Occipital lobe (tissue), 2 donors: ENCODE data around the gene TMIGD3. TPM values are rescaled to one million over a fixed set of nuclear protein-coding genes. Genes with fewer than 3 reads are reported as not detected.
A peak's percentile ranks its signal among the peaks of the same experiment; 100 is the strongest.

Source experiments
- DNase-seq: peaks from one replicate; lab custom pipeline; 2025; lab: John Stamatoyannopoulos, UW
- total RNA-seq: library from RNA; depleted of rRNA; stranded (reverse); fragments of >200 nt; gene quantifications from one replicate; pipeline ENCODE4 v1.2.3, GENCODE V29; 2014

Gene TMIGD3
- total RNA-seq, 1 donor from 2014 or later: 2.0 TPM

DNA sequence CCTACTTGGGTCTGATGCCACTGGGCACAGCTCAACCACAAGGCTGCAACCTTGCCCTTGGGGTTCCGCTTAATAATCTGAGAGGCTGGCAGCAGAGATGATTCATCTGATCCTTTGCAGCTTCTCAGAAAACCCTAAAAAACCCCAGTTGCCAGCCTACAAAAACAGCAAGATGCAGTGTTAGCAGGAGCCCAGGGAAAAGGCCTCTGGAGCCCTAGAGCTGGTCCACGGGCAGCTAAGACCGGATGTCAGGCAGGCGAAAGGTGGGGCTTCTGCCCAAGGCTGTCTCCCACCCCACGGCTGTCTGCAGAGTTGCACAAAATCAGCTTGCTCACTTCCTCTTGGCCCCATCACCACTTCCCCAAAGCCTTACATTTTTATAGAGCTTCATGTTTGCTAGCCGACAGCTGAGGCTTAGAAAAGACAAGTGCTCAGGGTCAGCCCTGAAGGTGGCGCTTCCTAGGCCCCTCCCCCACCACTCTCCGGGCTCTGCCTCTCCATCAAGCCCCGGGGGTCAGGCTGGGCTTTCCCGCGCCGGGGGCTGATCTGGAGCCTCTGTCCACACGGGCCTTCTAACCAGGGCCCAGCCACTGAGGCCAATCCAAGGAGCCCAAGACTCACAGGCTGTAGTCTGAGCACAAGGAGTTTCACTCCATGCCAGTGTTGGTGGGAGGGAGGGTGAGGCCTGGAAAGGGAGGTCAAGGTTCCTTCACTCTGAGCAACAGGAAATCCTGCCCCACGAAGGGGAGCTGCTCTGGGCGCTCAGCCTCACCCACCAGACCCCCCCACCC is 4.2 kb upstream of the TMIGD3 start:
- DNase-seq: peak; percentile 22

DNA sequence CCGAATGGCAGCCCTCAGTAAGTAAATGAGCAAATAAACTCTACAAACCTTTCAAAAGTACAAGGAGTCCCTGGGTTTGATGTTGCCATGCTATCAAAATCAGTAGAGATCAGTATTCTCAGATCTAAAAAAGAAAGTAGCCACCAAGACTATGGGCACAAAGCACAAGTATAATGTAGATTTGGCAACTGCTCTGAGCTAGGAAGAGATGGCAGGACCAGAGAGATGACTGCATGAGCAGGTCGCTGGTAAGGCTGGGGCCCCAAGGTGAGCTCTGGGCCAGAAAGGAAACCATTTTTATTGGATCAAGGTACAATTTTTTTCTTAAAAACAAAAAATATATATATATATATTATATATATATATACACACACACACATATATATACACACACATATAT is 3.1 kb upstream of the TMIGD3 start:
- no peak for DNase-seq

DNA sequence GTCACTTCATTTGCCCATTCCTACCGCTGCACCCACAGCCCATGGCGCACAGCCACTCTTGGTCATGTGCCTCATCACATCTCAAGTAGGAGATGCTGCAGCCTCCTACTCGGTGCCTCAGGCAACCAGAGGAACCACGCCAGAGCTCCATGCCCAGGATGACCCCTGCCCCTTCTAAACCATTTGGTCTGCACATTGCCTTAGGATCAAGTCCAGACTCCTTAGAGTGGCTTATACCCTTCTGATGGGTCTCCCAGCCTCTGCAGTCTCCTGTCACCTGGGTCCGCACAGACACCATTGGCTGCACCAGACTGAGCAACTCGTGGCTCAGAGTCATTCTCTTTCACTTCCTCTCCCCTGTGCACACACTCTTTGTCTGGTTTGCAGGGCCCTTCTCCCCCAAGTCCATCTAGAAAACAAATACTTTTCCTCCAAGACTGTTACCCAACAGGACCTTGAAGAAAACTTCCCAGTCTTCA is 2.2 kb upstream of the TMIGD3 start:
- DNase-seq: no peak

DNA sequence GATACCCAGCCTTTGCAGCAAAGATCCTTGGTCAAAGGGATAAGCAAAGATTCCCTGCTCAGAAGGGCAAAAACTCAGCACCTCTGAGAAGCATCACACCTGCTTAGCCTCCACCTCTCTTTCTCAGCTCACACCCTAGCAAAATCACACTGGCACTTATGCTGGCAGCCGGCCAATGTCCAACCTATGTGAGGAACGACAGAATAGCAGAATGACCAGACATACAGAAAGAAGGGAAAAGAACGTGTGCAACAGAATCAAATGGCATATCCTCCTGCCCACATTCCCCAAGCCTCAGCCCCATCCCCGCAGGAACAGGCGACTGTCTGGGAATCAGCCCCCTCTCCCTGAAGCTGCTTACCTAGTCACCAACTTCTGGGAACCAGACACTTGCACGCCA is 664 bp upstream of the TMIGD3 start:
- DNase-seq: no peak

DNA sequence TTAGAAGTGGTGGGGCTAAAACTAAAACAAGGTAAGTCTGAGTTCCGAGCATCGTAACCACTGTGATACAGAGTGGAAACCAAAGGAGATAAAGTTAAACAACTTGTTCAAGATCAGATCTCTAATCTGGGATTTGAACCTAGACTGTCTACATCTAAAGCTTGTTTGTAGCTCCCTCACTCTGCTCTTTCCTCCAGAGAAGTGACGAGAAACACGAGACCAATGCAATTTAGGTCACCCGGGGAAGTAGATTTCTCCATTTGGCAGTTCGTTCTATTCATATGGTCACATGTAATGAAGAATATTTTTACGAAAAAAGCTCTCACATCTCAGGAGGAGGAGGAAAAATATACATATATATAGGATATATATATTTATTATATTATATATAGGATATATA is 1.8 kb downstream of the TMIGD3 start:
- no peak for DNase-seq

DNA sequence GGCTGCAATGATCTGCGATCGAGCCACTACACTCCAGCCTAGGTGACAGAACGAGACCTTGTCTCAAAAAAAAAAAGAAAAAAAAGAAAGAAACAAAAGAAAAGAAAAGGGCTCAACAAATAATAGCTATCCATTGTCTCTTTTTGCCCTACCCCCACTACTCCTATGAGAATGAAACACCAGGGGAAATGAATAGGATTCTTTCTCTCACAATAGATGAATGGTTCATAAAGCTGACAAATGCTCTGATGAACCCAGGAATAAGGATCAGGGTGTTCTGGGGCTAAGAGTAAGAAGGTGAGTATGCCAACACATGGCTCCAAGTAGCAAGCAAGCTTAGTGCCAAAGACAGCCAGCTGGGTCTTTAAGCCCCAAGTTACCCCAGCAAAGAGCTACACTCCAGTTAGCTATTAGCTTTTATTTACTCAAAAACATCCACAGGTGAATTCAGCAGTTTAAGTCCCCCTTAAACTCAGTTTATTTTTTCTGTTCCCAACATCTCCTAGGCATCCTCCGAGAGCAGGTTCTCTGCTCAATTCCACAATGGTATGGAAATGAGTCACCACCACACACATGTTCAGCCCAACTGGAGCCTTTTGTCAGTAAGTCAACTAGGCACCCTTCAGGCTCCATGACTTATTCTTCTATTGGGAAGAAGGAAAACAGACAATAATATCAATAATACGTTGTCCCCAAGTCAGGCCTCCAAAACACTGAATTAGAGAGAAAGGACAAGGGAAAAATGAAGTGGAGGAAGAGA is 4.2 kb downstream of the TMIGD3 start:
- no peak for DNase-seq

DNA sequence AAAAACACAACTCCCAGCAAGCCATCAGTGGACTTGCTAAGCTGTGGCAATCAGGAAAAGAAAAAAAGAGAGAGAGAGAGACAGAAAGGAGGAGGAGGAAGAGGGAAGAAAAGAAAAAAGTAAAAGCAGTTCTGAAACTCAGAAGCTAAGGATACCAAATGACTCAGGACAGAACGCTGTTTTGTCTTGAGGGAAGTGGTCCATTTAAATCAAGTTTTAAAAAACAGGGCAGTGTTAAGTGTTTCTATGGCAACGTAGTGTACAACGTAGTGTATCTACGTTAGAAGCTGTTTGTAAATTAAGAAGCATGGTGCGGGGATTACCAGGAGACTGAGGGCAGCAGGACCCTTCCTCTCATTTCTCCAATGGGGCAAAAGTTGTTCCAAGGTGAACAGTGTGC is 5.8 kb downstream of the TMIGD3 start:
- DNase-seq: no peak

DNA sequence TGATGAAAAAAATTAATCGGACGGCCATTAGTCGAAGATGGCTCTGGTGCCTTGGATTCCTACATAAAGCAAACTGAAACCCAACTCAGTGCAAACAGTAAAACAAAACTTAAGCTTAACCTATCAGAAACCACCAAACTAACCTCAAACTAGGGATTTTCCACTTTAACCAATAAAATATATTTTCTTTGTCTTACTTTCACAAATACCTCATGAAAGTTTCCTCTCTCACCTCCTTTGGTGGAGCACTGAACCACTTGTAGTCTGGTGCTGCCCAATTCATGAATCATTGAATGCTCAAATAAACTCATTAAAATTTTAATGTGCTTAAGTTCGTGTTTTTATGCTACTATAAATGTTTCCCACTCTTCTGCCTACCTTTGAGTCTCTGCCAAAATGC is 7.0 kb downstream of the TMIGD3 start:
- DNase-seq: no peak

DNA sequence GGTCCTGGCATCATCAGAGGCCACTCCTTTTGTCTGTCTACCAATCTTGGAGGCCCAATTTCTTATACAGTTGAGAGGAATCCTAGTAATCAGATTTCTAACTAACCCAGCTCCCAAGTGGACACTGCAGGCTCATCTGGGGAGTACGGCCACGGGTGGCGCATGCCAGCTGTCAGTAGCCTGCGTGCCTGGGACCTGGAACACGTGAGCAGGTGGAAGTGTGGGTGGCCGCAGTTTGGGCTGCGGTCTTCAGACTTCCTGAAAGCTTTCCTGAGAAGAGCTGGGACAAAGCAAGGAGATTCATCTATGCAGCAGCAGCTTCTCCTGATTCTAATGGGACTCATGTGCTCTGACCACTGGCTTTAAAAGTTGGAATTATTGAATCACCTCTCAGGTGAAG is 12.4 kb downstream of the TMIGD3 start:
- DNase-seq: no peak

DNA sequence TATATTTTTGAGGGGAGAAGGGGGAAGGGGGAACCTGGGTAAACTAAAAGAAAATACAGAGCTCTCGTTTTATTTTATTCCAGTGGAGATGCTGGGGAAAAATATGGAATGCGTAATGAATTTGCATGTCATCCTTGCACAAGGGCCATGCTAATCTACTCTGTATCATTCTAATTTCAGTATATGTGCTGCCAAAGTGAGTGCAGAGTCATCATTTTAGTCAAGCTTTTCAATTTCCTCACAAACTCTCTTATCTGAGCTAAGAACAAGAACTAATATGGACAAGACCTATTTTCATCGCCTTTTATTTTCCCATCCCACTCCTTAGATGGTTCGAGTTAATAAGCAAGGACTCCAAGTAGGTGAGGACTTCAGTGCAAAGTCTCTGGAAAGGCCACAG is 13.2 kb downstream of the TMIGD3 start:
- DNase-seq: no peak

DNA sequence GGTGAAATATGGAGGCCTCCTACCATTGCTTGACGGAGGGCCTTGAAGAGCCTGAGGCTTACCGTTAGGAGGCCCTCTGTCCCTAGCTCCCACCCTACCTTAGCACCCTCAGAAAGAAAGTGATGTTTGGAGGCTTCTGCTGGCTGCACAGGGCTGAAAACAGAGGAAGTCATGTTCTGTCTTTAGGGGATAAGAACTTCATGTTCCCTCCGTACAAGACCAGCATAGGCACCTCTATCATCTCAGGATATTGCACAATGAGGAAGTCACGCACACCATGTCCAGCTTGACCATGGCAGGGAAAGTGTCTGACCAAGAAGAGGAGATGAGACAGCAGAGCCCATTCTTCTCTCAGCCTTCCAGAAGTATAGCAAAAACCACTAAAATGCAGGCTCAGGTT is 13.8 kb downstream of the TMIGD3 start:
- DNase-seq: no peak

DNA sequence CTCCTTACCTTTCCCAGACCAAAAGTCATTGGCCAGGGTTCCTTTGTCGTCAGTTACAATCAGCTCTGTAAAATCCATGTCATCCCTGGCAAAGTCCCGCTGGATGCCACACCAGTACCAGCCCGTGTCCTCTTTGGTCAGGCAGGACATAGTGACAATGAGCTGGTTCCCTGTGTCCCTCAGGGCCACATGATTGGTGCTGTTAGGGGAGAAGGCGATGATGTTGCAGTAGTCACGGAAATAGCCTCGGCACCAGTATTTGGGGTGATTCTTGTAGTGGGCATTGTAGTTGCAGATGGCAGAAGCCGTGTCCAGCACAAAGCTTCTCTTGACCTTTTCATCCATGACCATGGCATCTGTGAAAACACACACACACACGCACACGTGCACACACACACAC is 14.8 kb downstream of the TMIGD3 start:
- DNase-seq: peak; percentile 34

DNA sequence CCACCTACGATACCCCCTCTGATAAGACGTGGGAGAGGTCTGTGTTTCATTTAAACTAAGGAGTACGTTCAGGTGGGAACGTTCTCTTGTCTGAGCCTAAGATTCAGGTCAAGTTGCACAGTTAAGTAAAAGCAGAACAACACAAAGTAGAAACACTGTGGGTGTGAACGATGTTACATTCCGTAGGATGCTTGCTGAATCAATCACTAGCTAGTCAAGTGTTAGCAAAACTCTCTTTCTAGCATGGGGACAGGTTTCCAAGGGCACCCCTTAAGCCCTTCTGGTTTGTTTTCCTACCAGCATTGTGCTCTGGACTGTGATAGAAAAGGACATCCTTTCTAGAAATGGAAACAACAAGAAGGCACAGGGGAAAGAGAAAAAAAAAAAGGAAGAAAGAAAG is 16.3 kb downstream of the TMIGD3 start:
- no peak for DNase-seq

DNA sequence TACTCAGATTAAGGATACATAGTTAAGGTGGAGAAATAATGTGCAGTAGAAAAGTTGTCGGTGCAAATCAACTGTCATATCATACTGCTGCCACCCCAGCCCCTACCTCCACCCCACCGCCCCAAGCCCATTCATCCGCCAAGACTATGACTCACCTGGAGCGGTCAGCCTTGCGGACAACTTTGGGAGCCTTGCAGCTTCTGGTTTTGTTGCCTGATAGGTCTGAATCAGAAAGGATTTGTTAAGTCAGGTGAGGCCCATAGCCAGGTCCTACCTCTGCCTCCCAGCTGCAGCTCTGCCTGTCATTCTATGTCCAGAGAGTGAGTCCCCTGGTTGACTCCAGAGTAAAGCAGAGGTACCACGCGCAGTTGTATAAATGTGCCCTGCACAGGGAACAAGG is 17.0 kb downstream of the TMIGD3 start:
- no peak for DNase-seq

DNA sequence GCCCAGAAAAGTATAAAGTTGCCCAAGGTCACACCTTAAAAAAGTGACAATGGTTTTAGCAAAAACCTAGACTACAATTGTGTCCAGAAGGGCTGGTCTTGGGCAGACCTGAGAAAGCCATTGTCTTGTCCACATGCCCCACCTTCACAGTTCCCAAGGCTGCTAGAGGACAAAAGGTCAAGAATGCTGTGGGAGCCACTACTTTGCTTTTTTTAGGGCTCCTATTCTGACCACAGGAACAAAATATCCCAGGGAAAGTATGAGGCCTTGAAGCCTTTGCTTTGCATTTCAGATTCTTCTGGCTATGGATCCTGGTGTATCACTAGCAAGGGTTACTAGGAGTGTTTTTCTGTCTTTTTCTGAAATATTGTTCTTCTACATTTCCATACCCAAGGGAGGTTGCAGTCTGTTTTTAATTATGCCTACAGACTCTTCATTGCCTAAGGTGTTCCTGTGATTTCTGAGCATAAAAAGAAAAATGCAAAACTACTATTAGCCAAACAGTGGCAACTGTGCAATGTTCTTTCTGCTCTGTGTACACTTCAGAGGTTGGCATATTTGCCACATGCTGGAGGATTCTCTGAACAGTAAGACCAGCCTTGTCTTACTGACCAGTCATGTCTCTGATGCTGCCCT is 18.9 kb downstream of the TMIGD3 start:
- DNase-seq: no peak

DNA sequence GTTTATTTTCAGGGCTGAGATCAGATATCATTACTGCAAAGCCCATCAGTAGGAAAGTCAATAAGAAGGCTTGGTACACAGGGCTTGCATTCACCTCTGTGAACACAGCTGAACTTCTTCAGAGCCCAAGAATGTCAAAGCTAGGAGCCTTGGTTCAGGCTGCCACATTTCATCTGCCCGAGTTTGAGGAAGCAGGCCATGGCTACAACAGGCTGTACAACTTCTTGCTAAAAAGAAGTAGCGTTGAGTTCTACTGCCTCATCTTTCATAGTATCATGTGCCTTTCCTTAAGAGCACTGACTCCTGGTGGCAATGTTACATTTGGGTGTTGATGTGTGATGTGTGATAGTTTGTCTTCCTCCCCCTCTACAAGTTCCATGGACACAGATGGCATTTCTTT is 19.6 kb downstream of the TMIGD3 start:
- DNase-seq: no peak

DNA sequence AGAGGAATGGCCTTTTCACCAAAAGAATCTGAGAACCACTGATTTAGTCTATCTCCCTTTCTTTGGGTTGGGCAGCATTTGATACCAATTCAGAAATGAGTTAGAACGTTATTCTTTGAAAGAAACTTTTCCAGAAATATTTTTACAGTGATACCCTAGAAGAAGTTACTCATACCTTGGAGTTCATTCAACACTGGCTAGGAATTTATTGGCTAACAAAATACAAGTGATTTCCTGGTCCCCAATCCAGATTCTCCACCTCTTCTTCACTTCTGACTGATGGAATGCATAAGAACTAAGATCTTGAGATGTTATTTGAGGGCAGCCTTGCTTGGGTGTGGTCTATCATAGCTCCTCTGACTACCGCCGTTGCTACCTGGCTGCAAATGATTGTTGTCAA is 20.3 kb downstream of the TMIGD3 start:
- DNase-seq: no peak

DNA sequence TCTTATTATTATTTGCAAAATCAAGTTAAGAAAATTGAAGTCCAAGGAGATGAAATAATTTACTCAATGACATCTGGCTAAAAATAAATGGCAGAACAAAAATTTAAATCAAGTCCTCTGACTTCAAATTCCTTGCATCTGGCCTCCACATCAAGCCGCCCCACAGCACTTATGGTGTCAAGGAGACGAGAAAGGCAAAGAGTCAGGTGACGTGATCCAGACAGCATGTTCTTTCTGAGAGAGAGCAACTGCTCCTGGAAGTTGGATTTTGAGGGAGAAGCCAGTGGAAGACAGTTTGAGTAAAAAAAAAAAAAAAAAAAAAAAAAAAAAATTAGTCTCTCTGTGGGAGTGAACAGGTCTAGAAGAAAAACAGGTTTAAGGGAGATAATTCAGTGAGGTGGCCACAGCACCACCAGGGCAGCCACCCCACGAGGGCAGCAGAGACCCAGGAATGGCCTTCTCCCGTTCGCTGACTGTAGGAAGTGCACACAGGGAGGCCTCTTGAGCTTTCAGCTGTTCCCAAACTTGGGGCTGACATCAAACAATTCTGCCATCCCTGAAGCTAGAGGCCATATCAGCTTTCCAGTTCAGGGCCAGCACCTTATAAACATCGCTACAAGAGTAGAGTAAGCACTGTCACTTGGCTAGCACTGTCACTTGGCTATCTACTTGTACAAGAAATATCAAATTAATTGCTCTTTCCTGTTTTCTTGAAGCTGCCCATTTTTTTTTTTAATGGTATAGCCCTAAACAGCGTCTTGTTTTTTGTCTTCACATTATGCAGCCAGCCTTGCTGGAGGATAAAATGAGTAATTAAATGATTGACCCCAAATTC is 21.8 kb downstream of the TMIGD3 start:
- peak; percentile 59 for DNase-seq

DNA sequence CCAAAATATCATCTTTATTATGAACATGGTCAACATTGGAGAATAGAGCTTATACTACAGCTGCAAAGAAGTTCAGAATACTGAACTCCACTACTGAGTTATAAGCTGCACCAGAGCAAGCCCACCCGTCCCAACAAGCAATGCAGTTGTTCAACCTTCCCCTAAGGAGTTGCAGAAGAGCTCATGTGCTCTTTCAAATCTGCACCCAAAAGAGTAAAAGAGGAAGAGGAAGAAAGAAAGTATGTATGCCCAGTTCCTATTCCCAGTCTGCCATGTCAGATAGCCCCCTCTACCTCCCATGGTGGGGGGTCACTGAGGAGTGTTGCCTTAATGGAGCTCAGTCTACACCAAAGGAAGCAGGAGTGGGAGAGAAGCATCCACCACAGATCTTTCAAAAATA is 22.8 kb downstream of the TMIGD3 start:
- DNase-seq: no peak

DNA sequence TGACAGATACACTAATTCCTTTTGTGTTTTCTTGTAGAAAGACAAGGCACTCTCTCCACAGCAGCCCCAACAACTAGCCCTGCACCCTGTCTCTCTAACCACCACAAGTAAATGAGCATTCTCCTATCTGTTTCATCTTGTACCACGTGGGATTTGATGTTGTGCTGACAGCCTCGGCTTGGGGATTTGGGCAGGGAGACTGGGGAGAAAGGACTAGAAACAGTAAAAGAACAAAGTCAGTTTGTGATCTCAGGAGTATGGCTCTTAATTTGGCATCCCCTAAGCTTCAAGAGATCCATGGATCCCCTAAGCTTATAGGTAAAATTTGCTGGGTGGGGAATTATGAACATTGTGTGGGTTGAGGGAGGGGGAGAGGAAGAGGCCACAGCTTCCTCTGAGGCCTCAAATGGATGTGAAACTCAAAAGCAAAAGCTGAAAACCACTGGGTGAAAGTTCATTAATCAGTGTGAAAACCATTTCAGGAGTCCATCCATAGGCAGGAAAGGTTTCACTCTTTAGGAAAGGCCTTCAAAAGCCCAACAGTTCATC is 26.6 kb downstream of the TMIGD3 start:
- DNase-seq: no peak

DNA sequence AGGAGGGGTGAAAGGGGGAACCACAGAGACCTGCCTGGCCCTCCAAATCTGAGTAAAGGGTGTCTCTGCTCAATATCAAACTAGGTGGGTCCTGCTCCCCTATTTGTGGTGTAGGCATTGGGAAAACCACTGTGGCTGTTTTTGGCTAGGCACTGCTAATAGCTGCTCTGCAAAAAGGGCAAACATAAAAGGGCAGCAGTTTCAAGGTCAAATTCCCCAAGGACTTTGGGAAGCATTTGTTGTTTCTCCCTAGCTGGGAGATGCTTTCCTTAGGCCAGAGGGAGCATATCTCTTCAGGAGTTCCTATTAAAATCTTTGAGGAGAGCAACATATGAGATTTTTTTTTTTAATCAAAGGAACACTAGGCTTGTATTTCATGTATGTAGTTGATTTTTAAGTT is 27.2 kb downstream of the TMIGD3 start:
- DNase-seq: no peak
